Iris pigment epithelial cell (primary cell): ENCODE results near the gene SLC27A2.
"Not testable (repeated sequence)": the region's sequence is repeated elsewhere in the genome, so short reads cannot be mapped to it uniquely, and the experiment has no call there.

Source experiments
- DNase-seq: peaks from one replicate; pipeline ENCODE4 v3.0.0-alpha.2; 2011; ENCODE audit warnings: low read depth

Gene SLC27A2

DNA sequence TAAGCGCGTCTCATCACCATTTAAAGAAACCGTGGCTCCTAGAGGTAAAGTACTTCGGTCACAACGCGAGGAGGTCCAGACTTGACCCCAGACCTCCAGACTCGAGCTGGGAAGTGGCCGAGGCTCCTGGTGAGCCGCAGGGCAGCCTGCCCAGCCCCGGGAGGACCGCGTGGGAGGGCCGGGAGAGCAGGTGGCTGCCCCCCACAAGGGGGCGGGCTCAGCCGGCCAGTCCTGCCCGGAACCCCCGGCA, at the start of gene SLC27A2:
TSS of gene SLC27A2 (plus strand) at position 228 of the 250 bp plus-strand sequence. CDS start 232 bp downstream, outside the sequence.
- no peak for DNase-seq

DNA sequence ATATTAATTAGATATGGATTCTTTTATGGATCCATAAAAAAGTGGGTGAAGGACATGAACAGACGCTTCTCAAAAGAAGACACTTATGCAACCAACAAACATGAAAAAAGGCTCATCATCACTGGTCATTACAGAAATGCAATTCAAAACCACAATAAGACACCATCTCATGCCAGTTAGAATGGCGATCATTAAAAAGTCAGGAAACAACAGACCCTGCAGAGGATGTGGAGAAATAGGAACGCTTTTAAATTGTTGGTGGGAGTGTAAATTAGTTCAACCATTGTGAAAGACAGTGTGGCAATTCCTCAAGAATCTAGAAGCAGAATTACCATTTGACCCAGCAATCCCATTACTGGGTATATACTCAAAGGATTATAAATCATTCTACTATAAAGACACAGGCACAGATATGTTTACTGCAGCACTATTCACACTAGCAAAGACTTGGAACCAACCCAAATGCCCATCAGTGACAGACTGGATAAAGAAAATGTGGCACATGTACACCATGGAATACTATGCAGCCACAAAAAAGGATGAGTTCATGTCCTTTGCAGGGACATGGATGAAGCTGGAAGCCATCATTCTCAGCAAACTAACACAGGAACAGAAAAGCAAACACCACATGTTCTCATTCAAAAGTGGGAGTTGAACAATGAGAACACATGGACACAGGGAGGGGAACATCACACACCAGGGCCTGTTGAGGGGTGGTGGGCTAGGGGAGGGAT, 49.6 kb upstream of the SLC27A2 start:
- DNase-seq, result not testable (repeated sequence)

DNA sequence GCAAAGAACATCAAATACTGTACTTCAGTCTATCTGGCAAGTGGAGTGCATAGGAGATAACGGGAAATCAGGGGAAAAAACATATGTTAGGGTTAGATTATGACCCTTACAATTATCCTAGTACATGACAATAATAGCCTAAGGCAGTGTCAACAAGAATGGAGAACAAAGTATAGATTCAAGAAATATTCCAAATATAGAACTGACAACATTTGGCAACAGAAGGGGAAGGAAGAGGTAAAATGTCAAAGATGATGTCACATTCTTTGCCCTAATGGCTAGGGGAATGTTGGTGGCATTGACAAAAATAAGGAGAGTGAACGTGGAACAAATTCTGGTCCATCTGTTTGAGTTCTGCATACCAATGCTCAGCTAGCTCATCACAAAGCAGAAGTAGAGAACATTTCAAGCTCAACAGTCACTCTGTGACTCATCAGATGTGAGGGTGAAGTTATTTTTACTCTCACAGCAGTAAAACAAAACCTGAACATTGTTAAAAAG, 47.4 kb upstream of the SLC27A2 start:
- peak; percentile 94 for DNase-seq

DNA sequence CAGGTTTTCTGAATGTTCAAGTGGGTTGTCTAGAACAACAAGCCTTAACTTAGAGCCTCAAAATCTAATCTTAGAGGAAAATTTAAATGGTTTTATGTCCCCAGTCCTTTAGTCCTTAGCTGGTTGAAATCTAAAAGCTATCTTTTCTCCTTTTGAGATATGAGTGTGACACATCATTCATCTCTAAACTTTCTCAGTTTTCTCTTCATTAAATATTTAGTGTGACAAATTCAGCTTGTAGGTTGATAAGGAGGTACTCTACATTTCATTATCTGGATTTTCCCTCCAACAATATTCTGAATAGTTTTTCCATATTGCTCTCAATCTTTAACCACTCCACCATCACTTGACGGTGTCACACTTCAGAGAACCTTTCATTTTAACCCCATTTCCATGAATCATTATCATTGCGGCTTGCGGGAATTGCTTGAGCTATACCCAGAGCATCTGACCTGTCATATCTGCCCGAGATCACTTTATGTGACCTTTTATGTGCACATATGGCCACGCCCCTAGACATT, 46.9 kb upstream of the SLC27A2 start:
- DNase-seq, result peak; percentile 67

DNA sequence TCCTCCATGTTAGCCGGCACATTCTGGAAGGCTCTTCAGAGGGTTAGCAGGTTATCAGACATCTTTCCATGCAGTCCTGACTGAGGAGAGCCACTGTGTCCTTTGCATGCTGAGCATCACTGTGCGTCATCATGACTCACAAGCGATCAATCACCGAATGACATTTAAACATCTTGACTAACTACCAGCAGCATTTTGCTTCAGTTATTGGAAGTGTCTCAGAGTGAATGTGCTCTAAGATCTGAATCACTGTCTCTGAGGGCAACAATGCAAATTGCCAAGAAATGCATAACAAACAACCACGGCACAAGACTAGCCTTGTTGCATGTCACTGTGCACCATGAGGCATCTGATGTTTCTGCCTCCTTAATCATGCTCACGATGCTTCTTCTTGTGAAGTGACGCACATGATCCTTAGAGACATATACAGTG, 44.6 kb upstream of the SLC27A2 start:
- peak; percentile 89 for DNase-seq

DNA sequence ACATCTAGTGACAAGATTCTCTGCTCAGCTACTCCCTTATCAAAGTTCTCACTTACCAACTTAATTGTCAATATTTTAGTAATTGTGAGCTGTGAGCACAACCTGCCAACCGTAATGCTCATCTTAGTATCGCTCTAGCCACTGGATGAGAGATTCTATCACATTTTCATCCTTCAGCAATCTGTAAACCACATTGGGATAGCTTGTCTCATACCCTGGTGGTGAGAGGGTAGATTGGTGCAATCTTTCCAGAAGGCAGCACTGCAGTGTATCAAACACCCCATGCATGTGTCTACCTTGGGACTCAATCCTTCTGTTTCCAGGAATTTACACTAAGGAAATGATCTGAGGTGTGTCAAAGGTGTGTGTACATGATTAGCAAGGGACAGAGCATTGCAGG, 44.1 kb upstream of the SLC27A2 start:
- DNase-seq, result no peak

DNA sequence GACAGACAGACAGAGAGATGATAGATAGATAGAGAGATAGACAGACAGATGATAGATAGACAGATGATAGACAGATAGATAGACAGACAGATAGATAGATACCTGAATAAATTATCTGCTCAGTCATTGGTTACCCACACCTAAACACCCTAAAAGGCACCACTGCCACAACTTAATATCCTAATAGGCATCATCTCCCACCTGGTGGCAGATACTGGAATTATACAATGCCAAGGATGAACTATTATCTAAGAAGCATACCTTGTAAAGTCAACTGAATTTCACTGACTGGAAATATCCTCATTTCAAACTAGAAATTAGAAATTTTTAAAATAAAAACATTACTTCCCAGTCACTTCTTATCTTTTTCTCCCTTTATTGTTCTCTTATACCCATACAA, 43.6 kb upstream of the SLC27A2 start:
- DNase-seq, result no peak

DNA sequence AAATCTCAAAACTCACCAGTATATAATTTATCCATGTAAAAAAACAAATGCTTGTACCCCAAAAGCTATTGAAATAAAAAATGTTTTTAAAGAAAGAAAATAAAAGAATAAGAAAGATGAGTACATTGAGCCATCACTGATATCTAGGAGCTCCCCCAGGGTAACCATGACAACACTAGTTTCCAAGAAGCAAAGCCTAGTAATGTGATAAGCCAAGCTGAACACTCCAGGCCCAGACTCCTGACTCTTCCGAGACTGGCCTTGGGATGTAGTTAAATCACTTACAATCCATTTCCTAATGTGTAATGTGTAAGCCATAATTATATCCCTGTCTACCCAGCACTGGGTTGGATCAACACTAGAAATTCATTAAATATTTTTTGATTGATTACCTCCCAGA, 41.9 kb upstream of the SLC27A2 start:
- DNase-seq, result no peak

DNA sequence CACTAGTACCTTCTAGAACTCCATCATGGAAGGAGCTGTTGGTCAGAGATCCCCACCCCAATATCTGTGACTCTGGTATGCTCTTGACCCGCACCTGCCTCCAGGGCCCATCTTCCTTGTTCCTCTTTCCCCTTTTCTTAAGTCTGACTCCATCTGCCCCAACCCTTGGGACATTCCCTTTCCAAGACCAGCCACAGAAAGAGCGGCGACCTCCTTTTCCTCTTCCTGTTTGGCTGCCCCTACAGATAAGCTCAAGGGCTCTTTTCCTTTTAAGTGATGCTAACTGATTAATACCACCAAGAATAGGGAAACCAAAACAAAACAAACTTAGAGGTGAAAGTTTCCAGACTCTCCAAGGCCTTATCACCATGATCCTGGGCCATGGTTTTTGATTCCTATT, 41.0 kb upstream of the SLC27A2 start:
- no peak for DNase-seq

DNA sequence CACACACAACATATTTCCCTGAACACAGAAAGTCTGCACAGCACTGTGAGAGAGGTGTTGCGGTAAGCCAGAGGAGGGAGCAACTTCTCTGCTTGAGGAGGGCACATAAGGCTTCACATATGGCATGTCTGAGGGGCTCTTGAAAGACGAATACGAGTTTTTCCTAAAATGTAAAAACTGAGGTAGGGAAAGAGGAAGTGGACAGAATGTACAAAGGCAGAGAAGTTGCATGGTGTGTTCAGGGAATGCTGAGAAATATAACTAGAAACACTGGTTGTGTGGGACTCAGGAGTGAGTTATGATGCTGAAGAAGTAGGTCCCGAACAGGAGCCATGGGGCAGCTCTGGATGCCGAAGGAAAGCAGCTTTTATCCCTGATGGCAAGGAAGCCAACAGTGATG, 40.1 kb upstream of the SLC27A2 start:
- no peak for DNase-seq

DNA sequence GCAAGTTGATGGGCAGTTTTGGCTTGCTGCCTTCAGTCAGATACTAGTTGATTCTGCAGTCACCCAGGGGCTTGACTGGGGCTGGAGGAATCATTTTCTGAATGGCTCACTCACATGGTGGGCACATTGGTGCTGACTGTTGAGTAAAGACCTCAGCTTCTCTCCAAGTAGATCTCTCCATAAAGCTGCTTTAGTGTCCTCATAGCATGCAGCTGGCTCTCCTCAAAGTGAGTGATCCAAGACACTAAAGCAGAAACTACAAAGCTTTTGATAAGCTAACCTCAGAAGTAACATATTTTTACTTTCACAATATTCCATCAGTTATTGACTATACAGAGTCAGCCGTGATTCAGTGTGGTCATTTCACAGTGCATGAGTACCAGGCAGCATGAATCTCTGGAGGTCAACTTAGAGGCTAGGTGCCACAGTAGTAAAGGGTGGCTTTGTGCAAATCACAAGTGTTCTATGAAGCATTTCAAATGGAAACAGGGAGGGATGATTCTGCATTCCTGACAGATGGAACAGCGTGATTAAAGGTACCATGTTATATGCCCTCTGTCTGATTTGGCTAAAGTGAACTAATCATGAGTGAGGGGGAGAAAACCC, 38.6 kb upstream of the SLC27A2 start:
- no peak for DNase-seq

DNA sequence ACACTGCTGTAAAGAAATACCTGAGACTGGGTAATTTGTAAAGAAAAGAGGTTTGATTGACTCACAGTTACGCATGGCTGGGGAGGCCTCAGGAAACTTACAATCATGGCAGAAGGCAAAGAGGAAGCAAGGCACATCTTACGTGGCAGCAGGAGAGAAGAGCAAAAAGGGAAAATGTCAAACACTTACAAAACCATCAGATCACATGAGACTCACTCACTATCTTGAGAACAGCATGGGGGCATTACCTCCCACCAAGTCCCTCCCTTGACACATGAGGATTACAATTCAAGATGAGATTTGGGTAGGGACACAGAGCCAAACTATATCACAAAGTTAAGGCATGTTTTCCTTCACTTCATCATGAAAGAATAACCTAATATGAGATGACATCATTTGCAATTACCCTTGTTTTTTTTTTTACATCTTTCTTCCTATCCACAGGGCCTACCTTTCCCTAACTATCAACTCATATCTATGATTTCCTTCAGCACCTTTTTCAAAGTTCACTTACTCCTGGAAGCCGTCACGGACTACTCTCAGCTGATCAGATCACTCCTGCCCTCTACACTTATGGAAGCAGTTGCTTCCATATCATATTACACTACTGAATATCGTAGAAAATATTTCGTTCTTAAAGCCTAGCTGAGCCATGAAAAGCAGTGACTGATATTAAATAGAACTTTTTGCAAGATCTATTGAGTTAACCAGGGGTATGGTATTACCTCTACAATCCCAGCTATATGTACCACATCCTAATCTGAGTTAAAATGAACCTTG, 37.5 kb upstream of the SLC27A2 start:
- DNase-seq, result no peak

DNA sequence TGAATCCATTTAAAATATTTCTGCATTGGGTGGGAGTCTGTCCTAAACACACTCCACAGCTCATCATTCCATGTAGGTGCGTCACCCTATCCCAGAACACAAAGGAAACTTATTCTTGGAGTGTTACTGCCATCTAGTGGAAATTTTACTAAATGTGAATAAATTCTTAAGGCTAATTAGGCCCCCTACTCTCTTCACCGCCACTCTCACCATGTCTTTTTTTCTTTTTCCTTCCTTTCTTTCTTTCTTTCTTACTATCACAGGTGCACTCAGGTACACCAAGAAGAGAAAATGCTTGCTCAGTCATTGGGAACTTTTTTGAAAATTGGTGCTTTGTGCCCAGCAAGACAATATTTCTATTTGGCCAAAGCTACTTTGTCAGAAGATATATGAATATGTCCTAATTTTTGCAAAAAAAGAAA, 36.5 kb upstream of the SLC27A2 start:
- DNase-seq, result peak; percentile 80

DNA sequence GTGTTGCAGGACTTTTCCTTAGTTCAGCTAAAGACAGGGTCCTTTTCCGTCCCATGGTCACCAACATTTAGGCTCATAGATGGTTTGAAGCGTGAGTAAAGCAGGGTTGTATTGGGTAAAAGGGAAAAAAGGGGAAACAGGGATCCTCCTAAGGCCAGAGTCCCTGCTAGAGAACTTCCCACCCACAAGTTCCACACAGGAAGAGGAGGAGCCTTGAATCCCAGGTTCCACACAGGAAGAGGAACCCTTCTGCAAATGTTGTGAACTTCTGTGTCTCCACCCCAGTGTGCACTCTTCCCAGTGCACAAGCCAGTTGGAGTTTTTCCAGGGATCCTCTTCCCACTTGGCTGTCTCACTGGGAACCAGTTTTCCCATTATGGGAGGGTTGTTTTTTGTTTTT, 35.4 kb upstream of the SLC27A2 start:
- no peak for DNase-seq

DNA sequence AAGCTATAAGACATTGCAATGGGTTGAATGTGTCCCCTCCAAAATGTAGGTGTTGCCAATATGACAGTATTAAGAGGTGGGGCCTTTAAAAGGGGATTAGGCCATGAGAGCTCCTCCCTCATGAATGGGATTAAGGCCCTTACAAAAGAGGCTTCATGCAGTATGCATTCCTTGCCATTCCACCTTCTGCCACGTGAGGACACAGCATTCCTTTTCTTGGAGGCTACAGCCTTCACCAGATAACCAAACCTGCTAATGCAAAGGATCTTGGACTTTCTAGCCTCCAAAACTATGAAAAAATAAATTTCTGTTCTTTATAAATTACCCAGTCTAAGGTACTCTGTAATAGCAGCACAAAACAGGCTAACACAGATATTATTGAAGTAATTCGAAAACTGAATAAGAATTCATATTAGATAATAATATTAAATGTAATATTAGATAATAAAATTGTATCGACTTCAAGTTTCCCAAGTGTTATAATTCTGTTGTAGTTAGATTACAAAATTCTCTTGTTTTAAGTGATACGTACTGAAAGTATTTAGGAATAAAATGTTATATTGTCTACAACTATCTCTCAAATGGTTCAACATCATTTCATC, 33.5 kb upstream of the SLC27A2 start:
- peak; percentile 85 for DNase-seq

DNA sequence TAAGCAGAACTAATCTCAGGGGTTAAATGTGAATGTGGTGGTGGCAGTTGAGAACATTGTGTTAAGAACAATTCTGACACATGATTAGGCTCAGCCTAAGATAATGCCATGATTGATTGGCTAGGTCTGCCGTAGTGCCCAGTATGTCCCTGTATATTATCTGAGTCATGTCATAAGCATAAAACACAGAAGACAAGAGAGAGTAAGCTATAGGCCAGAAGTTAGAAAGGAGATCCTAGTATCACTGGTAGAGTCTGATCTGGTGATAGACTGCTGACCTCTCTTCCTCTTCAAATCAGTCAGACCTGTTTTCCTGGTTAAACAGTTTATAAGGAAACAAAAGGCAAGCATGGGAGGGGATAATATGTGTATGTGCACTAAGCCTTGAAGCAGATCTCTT, 32.9 kb upstream of the SLC27A2 start:
- DNase-seq, result no peak

DNA sequence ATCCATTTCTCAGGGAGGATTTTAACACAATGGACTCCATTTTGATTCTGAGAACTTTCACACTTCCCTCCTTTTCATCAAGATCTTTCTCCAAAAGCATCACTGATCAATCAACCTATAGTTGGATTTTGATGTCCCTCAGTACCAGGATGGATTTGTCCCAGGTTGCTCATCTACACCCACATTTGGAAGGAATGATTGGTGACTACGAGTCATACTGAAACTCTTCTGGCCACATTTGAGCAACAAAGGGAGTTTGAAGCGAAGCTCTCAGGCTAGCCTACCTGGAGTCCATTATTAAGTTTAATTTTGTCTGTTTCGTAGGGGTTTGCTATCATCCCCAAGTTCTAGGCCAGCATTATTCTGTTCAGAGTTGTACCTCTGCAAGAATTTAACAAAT, 31.6 kb upstream of the SLC27A2 start:
- DNase-seq, result no peak

DNA sequence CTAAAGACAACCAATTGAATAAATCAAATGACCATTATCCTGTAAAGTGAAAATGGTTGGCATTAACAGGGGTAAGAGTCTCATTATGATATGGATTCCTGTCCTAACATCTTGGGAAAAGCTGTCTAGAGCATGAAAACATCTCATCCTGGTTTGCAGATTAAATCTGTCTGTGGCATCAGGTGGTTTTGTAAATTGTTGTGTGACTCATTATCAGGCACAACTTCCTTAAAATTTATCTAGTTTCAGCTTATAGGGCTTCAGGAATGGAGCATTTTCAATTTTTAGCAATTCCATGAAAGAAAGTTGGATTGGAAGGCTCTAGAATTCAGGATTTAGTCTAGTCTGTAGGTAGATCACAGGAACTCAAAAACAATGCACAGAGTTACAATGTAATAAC, 31.1 kb upstream of the SLC27A2 start:
- DNase-seq, result no peak

DNA sequence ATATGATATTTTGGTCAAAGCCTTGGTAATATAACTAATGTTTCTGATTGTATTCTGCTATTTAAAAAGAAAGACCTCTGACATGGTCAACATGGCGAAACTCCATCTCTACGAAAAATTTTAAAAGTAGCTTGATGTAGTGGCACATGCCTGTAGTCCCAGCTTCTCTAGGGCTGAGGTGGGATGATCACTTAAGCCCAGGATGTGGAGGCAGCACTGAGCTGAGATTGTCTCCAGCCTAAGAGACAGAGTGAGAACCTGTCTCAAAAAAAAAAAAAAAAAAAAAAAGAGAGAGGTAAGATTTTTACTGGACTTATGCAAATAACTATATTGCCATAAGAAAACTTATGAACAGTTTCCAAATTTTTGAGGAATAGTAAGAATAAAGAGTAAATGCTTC, 30.5 kb upstream of the SLC27A2 start:
- no peak for DNase-seq

DNA sequence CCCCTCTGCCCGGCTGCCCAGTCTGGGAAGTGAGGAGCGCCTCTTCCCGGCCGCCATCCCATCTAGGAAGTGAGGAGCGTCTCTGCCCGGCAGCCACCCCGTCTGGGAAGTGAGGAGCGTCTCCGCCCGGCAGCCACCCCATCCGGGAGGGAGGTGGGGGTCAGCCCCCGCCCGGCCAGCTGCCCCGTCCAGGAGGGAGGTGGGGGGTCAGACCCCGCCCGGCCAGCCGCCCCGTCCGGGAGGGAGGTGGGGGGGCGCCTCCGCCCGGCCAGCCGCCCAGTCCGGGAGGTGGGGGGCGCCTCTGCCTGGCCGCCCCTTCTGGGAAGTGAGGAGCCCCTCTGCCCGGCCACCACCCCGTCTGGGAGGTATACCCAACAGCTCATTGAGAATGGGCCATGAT, 23.8 kb upstream of the SLC27A2 start:
- DNase-seq, result not testable (repeated sequence)

DNA sequence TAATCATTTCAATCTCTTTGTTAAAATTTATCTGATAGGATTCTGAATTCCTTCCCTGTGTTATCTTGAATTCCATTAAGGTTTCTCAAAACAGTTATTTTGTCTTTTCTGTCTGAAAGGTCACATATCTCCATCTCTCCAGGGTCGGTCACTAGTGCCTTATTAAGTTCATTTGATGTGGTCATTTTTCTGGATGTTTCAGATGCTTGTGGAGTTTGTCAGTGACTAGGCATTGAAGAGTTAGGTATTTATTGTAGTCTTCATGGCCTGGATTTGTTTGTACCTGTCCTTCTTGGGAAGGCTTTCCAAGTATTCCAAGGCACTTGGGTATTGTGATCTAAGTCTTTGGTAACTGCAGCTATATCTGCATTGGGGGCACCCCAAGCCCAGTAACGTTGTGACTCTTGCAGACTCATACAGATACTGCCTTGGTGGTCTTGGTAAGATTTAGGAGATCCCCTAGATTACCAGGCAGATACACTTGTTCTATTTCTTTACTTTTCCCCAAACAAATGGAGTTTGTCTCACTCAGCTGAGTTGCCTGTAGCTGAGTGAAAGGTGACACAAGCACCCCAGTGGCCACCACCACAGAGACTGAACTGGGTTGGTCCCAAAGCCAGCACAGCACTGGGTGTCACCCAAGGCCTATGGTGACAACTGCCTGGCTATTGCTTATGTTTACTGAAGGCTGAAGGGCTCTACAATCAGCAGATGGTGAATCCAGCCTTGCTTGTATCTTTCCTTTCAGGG, 18.9 kb upstream of the SLC27A2 start:
- peak; percentile 52 for DNase-seq
